ENCODE data around the gene PRSS50.

The PRSS50 gene

GRCh38 chr3:46722443-46722842 is 4.8 kb upstream of the PRSS50 start:
- H4K20me1 ChIP-seq (ENCODE audit: insufficient read depth, low read length): no peaks in the 10 kb centered on the region
- H3K9me3 ChIP-seq (ENCODE audit: insufficient read depth, low read length, severe bottlenecking): no peaks in the 10 kb centered on the region
- H3K27me3 ChIP-seq (ENCODE audit: insufficient read depth, low read length, poor library complexity): no peaks in the 10 kb centered on the region
- no peaks in the 10 kb centered on the region for H3K4me1 ChIP-seq (ENCODE audit: insufficient read depth, low read length)
- no peak for DNase-seq
- H3K79me2 ChIP-seq (ENCODE audit: insufficient read depth, low read length): no peaks in the 10 kb centered on the region
- H3K9ac ChIP-seq (ENCODE audit: low read depth, low read length): no peak overlapping the region
- no peak for TF ChIP-seq CTCF (IDR thresholded peaks at IDR 0.05; ENCODE audit: borderline replicate concordance, extremely low read depth, low read length, poor library complexity, severe bottlenecking)
- no peak for TF ChIP-seq EZH2 (IDR thresholded peaks at IDR 0.05; ENCODE audit: borderline replicate concordance, low read depth, low read length, severe bottlenecking)
- H3K36me3 ChIP-seq (ENCODE audit: insufficient read depth, low read length): no peaks in the 10 kb centered on the region
- ATAC-seq (ENCODE audit: insufficient read depth, low read depth): no peak
- H3K27ac ChIP-seq (ENCODE audit: low read length): no peak overlapping the region
- no peak overlapping the region for H3K4me3 ChIP-seq (ENCODE audit: low read depth in 1 of 2, low read length in 2 of 2)
- no peak overlapping the region for H3K4me2 ChIP-seq (ENCODE audit: insufficient read depth, low read length)
- no peak overlapping the region for H2AFZ ChIP-seq (ENCODE audit: low read depth, low read length)

- Histone ChIP-seq H3K27ac (ENCODE audit: low read length) (no peak overlapping the region), H3K4me2 (ENCODE audit: insufficient read depth, low read length) (no peak overlapping the region), H2AFZ (ENCODE audit: low read depth, low read length) (no peak overlapping the region), H3K9ac (ENCODE audit: low read depth, low read length) (no peak overlapping the region), H3K79me2 (ENCODE audit: insufficient read depth, low read length) (no peaks in the 10 kb centered on the region), H3K27me3 (ENCODE audit: insufficient read depth, low read length, poor library complexity) (no peaks in the 10 kb centered on the region), H3K9me3 (ENCODE audit: insufficient read depth, low read length, severe bottlenecking) (no peaks in the 10 kb centered on the region), H4K20me1 (ENCODE audit: insufficient read depth, low read length) (no peaks in the 10 kb centered on the region), H3K4me1 (ENCODE audit: insufficient read depth, low read length) (no peaks in the 10 kb centered on the region), H3K36me3 (ENCODE audit: insufficient read depth, low read length) (no peaks in the 10 kb centered on the region), H3K4me3 (ENCODE audit: low read depth in 1 of 2, low read length in 2 of 2) (no peak overlapping the region)
- TF ChIP-seq CTCF (IDR thresholded peaks at IDR 0.05; ENCODE audit: borderline replicate concordance, extremely low read depth, low read length, poor library complexity, severe bottlenecking): no peak
- TF ChIP-seq EZH2 (IDR thresholded peaks at IDR 0.05; ENCODE audit: borderline replicate concordance, low read depth, low read length, severe bottlenecking): no peak
- no peak for DNase-seq
- ATAC-seq (ENCODE audit: insufficient read depth, low read depth): no peak
Observed at GRCh38 chr3:46721009-46721408, 3.3 kb upstream of the PRSS50 start.

- no peak for ATAC-seq (ENCODE audit: insufficient read depth, low read depth)
- Histone ChIP-seq H3K4me2 (ENCODE audit: insufficient read depth, low read length) (no peak overlapping the region), H3K4me1 (ENCODE audit: insufficient read depth, low read length) (no peaks in the 10 kb centered on the region), H3K79me2 (ENCODE audit: insufficient read depth, low read length) (no peaks in the 10 kb centered on the region), H3K36me3 (ENCODE audit: insufficient read depth, low read length) (no peaks in the 10 kb centered on the region), H4K20me1 (ENCODE audit: insufficient read depth, low read length) (no peaks in the 10 kb centered on the region), H3K27ac (ENCODE audit: low read length) (no peak overlapping the region), H3K27me3 (ENCODE audit: insufficient read depth, low read length, poor library complexity) (no peaks in the 10 kb centered on the region), H3K9ac (ENCODE audit: low read depth, low read length) (no peak overlapping the region), H2AFZ (ENCODE audit: low read depth, low read length) (no peak overlapping the region), H3K4me3 (ENCODE audit: low read depth in 1 of 2, low read length in 2 of 2) (no peak overlapping the region), H3K9me3 (ENCODE audit: insufficient read depth, low read length, severe bottlenecking) (no peaks in the 10 kb centered on the region)
- DNase-seq: no peak
- TF ChIP-seq CTCF (IDR thresholded peaks at IDR 0.05; ENCODE audit: borderline replicate concordance, extremely low read depth, low read length, poor library complexity, severe bottlenecking) (no peak), EZH2 (IDR thresholded peaks at IDR 0.05; ENCODE audit: borderline replicate concordance, low read depth, low read length, severe bottlenecking) (no peak)
Observed at GRCh38 chr3:46719735-46720271, 2.1 kb upstream of the PRSS50 start.
